IMR-90 (cell line): ENCODE data around the gene GABRE.

ENCODE experiments used
- CEBPB ChIP-seq: IDR thresholded peaks from 2 replicates; pipeline ENCODE4 v1.6.1; 2012; ENCODE audit warnings: low read depth, low read length, improper control_type of control experiment
- CHD1 ChIP-seq: IDR thresholded peaks from 2 replicates; pipeline ENCODE4 v1.6.1; 2012; ENCODE audit warnings: low read depth, low read length, improper control_type of control experiment
- MAFK ChIP-seq: IDR thresholded peaks from 2 replicates; pipeline ENCODE4 v1.6.1; 2012; ENCODE audit warnings: low read depth, low read length, improper control_type of control experiment
- MAZ ChIP-seq: IDR thresholded peaks from 2 replicates; pipeline ENCODE4 v1.6.1; 2012; ENCODE audit warnings: low read depth, mild to moderate bottlenecking, low read length, improper control_type of control experiment, moderate library complexity, borderline replicate concordance
- NFE2L2 ChIP-seq: fragments of 150-350 bp; IDR thresholded peaks from 2 replicates; pipeline ENCODE4 v1.6.1; 2016; ENCODE audit warnings: low read depth, mild to moderate bottlenecking, low read length
- POLR2A ChIP-seq: IDR thresholded peaks from 2 replicates; pipeline ENCODE4 v1.6.1; 2012; ENCODE audit warnings: mild to moderate bottlenecking, low read depth, low read length
- RAD21 ChIP-seq: IDR thresholded peaks from 2 replicates; pipeline ENCODE4 v1.6.1; 2012; ENCODE audit warnings: low read length, improper control_type of control experiment
- TF ChIP-seq, protein P1 (sequence below): conservative IDR thresholded peaks from 2 replicates; pipeline ENCODE4 v1.5.1; 2012; ENCODE audit warnings: mild to moderate bottlenecking, low read depth, low read length, improper control_type of control experiment
- TF ChIP-seq, protein P2 (sequence below): fragments of 150-350 bp; IDR thresholded peaks from 2 replicates; pipeline ENCODE4 v1.6.1; 2017; ENCODE audit warnings: mild to moderate bottlenecking, antibody characterized with exemption, low read length, low read depth

DNA sequence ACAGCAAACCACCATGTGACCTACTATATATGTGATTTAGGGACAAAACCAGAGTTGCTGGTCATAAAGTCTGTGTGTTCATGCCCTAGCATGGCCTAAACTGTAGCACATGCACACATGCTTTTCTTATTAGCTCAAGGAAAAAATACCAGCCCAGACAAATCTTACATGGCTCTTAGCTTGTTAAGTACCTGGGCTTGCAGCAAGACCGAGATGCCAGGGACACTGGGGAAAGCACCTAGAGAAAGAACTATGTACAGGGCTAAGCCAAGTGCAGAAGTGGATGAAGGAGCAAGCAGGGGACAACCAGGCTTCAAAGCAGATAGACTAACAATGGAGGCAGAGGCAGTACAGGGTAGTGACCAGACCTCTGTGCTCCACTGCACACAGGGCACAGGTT is 3.4 kb upstream of the GABRE start:
- no peak for TF ChIP-seq POLR2A
- TF ChIP-seq, protein P1, sequence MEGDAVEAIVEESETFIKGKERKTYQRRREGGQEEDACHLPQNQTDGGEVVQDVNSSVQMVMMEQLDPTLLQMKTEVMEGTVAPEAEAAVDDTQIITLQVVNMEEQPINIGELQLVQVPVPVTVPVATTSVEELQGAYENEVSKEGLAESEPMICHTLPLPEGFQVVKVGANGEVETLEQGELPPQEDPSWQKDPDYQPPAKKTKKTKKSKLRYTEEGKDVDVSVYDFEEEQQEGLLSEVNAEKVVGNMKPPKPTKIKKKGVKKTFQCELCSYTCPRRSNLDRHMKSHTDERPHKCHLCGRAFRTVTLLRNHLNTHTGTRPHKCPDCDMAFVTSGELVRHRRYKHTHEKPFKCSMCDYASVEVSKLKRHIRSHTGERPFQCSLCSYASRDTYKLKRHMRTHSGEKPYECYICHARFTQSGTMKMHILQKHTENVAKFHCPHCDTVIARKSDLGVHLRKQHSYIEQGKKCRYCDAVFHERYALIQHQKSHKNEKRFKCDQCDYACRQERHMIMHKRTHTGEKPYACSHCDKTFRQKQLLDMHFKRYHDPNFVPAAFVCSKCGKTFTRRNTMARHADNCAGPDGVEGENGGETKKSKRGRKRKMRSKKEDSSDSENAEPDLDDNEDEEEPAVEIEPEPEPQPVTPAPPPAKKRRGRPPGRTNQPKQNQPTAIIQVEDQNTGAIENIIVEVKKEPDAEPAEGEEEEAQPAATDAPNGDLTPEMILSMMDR = no peak
- no peak for TF ChIP-seq RAD21
- no peak for TF ChIP-seq MAFK
- TF ChIP-seq, protein P2, sequence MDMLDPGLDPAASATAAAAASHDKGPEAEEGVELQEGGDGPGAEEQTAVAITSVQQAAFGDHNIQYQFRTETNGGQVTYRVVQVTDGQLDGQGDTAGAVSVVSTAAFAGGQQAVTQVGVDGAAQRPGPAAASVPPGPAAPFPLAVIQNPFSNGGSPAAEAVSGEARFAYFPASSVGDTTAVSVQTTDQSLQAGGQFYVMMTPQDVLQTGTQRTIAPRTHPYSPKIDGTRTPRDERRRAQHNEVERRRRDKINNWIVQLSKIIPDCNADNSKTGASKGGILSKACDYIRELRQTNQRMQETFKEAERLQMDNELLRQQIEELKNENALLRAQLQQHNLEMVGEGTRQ = no peak
- no peak for TF ChIP-seq NFE2L2
- no peak for TF ChIP-seq CEBPB
- TF ChIP-seq MAZ = no peak
- TF ChIP-seq CHD1 = no peak
